Small intestine (tissue), 7 donors: ENCODE results near the gene ENHO. TPM values are rescaled to one million over a fixed set of nuclear protein-coding genes. Genes with fewer than 3 reads are reported as not detected.

Experiments used
- DNase-seq, 2 donors: peaks; one replicate each; pipeline versions ENCODE4 v3.0.0 to v3.0.0-alpha.2; 2013
- FAIRE-seq: peaks from 2 replicates; lab custom pipeline; 2012; peaks lifted over from hg19 to GRCh38; lab: Jason Lieb, UNC
- H3K27ac ChIP-seq, 3 donors: one replicate each; pipeline ENCODE4 v1.5.1; 2013; ENCODE audit warnings: low read length in 2 of 3, mild to moderate bottlenecking in 2 of 3, control low read depth in 1 of 3, inconsistent platforms in 1 of 3, low read depth in 1 of 3, moderate library complexity in 1 of 3
- H3K27me3 ChIP-seq, 3 donors: one replicate each; pipeline ENCODE4 v1.6.1; 2013; ENCODE audit warnings: low read length in 3 of 3, inconsistent platforms in 1 of 3; ENCODE audit not compliant: control insufficient read depth in 3 of 3, insufficient read depth in 3 of 3
- H3K36me3 ChIP-seq, 3 donors: one replicate each; pipeline ENCODE4 v1.6.1; 2013; ENCODE audit warnings: low read length in 3 of 3, inconsistent platforms in 1 of 3, low read depth in 1 of 3, mild to moderate bottlenecking in 1 of 3, moderate library complexity in 1 of 3; ENCODE audit not compliant: control insufficient read depth in 3 of 3, insufficient read depth in 2 of 3
- H3K4me1 ChIP-seq, 3 donors: one replicate each; pipeline ENCODE4 v1.6.1; 2013; ENCODE audit warnings: low read length in 2 of 3, inconsistent platforms in 1 of 3, low read depth in 1 of 3, mild to moderate bottlenecking in 1 of 3, moderate library complexity in 1 of 3; ENCODE audit not compliant: control insufficient read depth in 3 of 3, insufficient read depth in 2 of 3
- H3K4me3 ChIP-seq, 3 donors: one replicate each; pipeline ENCODE4 v1.5.1; 2013; ENCODE audit warnings: low read length in 3 of 3, control low read depth in 1 of 3, inconsistent platforms in 1 of 3, low read depth in 1 of 3, mild to moderate bottlenecking in 1 of 3, moderate library complexity in 1 of 3
- H3K9me3 ChIP-seq, 2 donors: one replicate each; pipeline ENCODE4 v1.6.1; 2013; ENCODE audit warnings: low read depth in 1 of 2, low read length in 1 of 2; ENCODE audit not compliant: control insufficient read depth in 2 of 2, insufficient read depth in 1 of 2
- WGBS, 3 donors: extraction: QIAGEN DNeasy Blood & Tissue Kit; methylation state at CpG; one replicate each; pipeline ENCODE4 v1.1.7; 2013; 5-methylcytosine and 5-hydroxymethylcytosine counted together
- polyA plus RNA-seq, 4 donors: library from polyadenylated mRNA; stranded (reverse) in 3 of 4; unstranded in 1 of 4; fragments of 200-250 nt in 3 of 4; fragments of 120-200 nt in 1 of 4; gene quantifications; one replicate each; pipeline versions ENCODE4 v1.2.1 to v1.2.3, GENCODE V29; 2013
- donor health status: healthy with polysubstance abuse.
- donor health status: control.
- donor health status: control.
- donor health status: Bipolar disorder and iron deficiency.
- donor health status: healthy.

The ENHO gene
- polyA plus RNA-seq, 4 donors: 1.8 to 8.9 (median 5.1) TPM

GRCh38 chr9:34549407-34549732 is 26.6 kb upstream of the ENHO start:
- no peaks in the 10 kb centered on the region for H3K36me3 ChIP-seq
- DNase-seq (no peak), FAIRE-seq (no peak)
- H3K4me3 ChIP-seq: no peak overlapping the region
- no peaks in the 10 kb centered on the region for H3K4me1 ChIP-seq
- H3K9me3 ChIP-seq: no peaks in the 10 kb centered on the region
- peaks cover 0 to 26% (median 0%) of the 10 kb centered on the region in 3 donors for H3K27me3 ChIP-seq
- H3K27ac ChIP-seq: no peak overlapping the region
- WGBS, 3 donors: 82 to 91% (median 85%) methylated on average over 5 of the region's 5 CpGs

GRCh38 chr9:34547960-34548611 is 25.3 kb upstream of the ENHO start:
- peaks cover 0 to 17% (median 0%) of the 10 kb centered on the region in 3 donors for H3K27me3 ChIP-seq
- FAIRE-seq (no peak), DNase-seq (peak; percentile 53 to 69)
- H3K36me3 ChIP-seq: no peaks in the 10 kb centered on the region
- no peaks in the 10 kb centered on the region for H3K9me3 ChIP-seq
- 15 to 22% (median 19%) methylated on average over 13 of the region's 13 CpGs for WGBS, 3 donors
- no peaks in the 10 kb centered on the region for H3K4me1 ChIP-seq
- no peak overlapping the region for H3K27ac ChIP-seq
- H3K4me3 ChIP-seq: no peak overlapping the region

GRCh38 chr9:34546834-34547827 is 24.3 kb upstream of the ENHO start:
- no peaks in the 10 kb centered on the region for H3K9me3 ChIP-seq
- 59 to 64% (median 64%) methylated on average over 16 of the region's 16 CpGs for WGBS, 3 donors
- FAIRE-seq (no peak), DNase-seq (peak; percentile 47 to 57)
- peaks cover 0 to 11% (median 0%) of the 10 kb centered on the region in 3 donors for H3K27me3 ChIP-seq
- no peak overlapping the region for H3K27ac ChIP-seq
- no peaks in the 10 kb centered on the region for H3K4me1 ChIP-seq
- H3K36me3 ChIP-seq: no peaks in the 10 kb centered on the region
- no peak overlapping the region for H3K4me3 ChIP-seq

- Histone ChIP-seq H3K36me3 (no peaks in the 10 kb centered on the region), H3K4me1 (no peaks in the 10 kb centered on the region), H3K27ac (no peak overlapping the region), H3K27me3 (peaks cover 0 to 12% (median 0%) of the 10 kb centered on the region in 3 donors), H3K4me3 (no peak overlapping the region), H3K9me3 (no peaks in the 10 kb centered on the region)
- 79 to 82% (median 82%) methylated on average over 7 of the region's 7 CpGs for WGBS, 3 donors
- FAIRE-seq: no peak
- DNase-seq: no peak
Observed at GRCh38 chr9:34546102-34546833, 23.5 kb upstream of the ENHO start.

- Histone ChIP-seq H3K36me3 (no peaks in the 10 kb centered on the region), H3K4me1 (no peaks in the 10 kb centered on the region), H3K9me3 (no peaks in the 10 kb centered on the region), H3K27me3 (peaks cover 0 to 14% (median 0%) of the 10 kb centered on the region in 3 donors), H3K4me3 (no peak overlapping the region), H3K27ac (no peak overlapping the region)
- 80 to 92% (median 89%) methylated on average over 6 of the region's 6 CpGs for WGBS, 3 donors
- FAIRE-seq (no peak), DNase-seq (no peak)
Observed at GRCh38 chr9:34545497-34545896, 22.7 kb upstream of the ENHO start.

- Histone ChIP-seq H3K4me3 (no peak overlapping the region), H3K27ac (no peak overlapping the region), H3K27me3 (peaks cover 0 to 19% (median 0%) of the 10 kb centered on the region in 3 donors), H3K4me1 (no peaks in the 10 kb centered on the region), H3K9me3 (no peaks in the 10 kb centered on the region), H3K36me3 (no peaks in the 10 kb centered on the region)
- FAIRE-seq (no peak), DNase-seq (peak in 1 of 2 donors; percentile 46)
- 18 to 44% (median 19%) methylated on average over 5 of the region's 5 CpGs for WGBS, 3 donors
Observed at GRCh38 chr9:34544035-34544434, 21.2 kb upstream of the ENHO start.

GRCh38 chr9:34541540-34541939 is 18.8 kb upstream of the ENHO start:
- DNase-seq (no peak), FAIRE-seq (no peak)
- no peaks in the 10 kb centered on the region for H3K4me1 ChIP-seq
- peaks cover 0 to 13% (median 0%) of the 10 kb centered on the region in 3 donors for H3K27me3 ChIP-seq
- no peaks in the 10 kb centered on the region for H3K36me3 ChIP-seq
- no peak overlapping the region for H3K27ac ChIP-seq
- no peak overlapping the region for H3K4me3 ChIP-seq
- H3K9me3 ChIP-seq: no peaks in the 10 kb centered on the region
- 72 to 74% (median 74%) methylated on average over 7 of the region's 7 CpGs for WGBS, 3 donors

GRCh38 chr9:34540827-34541226 is 18.0 kb upstream of the ENHO start:
- Histone ChIP-seq H3K9me3 (no peaks in the 10 kb centered on the region), H3K4me1 (no peaks in the 10 kb centered on the region), H3K4me3 (no peak overlapping the region), H3K36me3 (no peaks in the 10 kb centered on the region), H3K27me3 (peaks cover 0 to 13% (median 0%) of the 10 kb centered on the region in 3 donors), H3K27ac (no peak overlapping the region)
- FAIRE-seq: no peak
- WGBS, 3 donors: 52 to 83% (median 66%) methylated on average over 2 of the region's 2 CpGs
- DNase-seq: no peak
